ENCODE measurements around the gene VKORC1. TPM values are rescaled to one million over a fixed set of nuclear protein-coding genes. Genes with fewer than 3 reads are reported as not detected.

Gene VKORC1
- total and polyA plus RNA-seq, 2 of the 4 experiments (the other 2 are of a cell fraction): 65.2 to 317 TPM

GRCh38 chr16:31072540-31073141 is 22.0 kb downstream of the VKORC1 start:
- 0% methylated on average over 5 of the region's 27 CpGs; no CpG with 5 or more reads in 1 of the 2 experiments for WGBS, 2 experiments (ENCODE audit: extremely low coverage in 2 of 2, insufficient read length in 1 of 2)
- H3K4me2 ChIP-seq (ENCODE audit: low read depth, low read length): peak overlapping the region; percentile 88
- H3K9ac ChIP-seq (ENCODE audit: low read depth, low read length): peak overlapping the region; percentile 96
- peaks cover 6% of the 10 kb centered on the region for H3K4me1 ChIP-seq (ENCODE audit: control insufficient read depth, insufficient read depth, low read length)
- peak overlapping the region; percentile 89 for H2BK120ac ChIP-seq (ENCODE audit: low read depth, low read length)
- peak overlapping the region; percentile 93 for H2AK5ac ChIP-seq (ENCODE audit: low read depth, low read length)
- H3K14ac ChIP-seq (replicated peaks; ENCODE audit: low read depth, low read length): peak overlapping the region; percentile 98
- peak overlapping the region; percentile 93 for H4K91ac ChIP-seq (ENCODE audit: insufficient read depth, low read depth, low read length)
- peaks cover 15% of the 10 kb centered on the region for H3K36me3 ChIP-seq (ENCODE audit: control insufficient read depth, insufficient read depth, low read length)
- in situ Hi-C loops (cut with MboI; ENCODE audit: low sequenced_read_pairs) (loop anchor here (10.0 kb wide), 1 partner anchor 392 kb away; no protein-coding TSS in a partner anchor), intact Hi-C loops (cut with micrococcal nuclease) (loop anchor here (1.0 to 10.0 kb wide), 3 partner anchors 39 to 118 kb away; partner anchors contain the start of genes SETD1A and STX4), dilution Hi-C loops (cut with HindIII; ENCODE audit: low sequenced_read_pairs, unreplicated experiment) (no loop called here)
- peak overlapping the region; percentile 88 for H2BK5ac ChIP-seq (ENCODE audit: low read depth, low read length, poor library complexity, severe bottlenecking)
- H4K5ac ChIP-seq (ENCODE audit: low read depth, low read length): peak overlapping the region; percentile 95
- peak overlapping the region; percentile 91 for H2AFZ ChIP-seq (replicated peaks; ENCODE audit: low read length, poor library complexity)
- H3K9me3 ChIP-seq (ENCODE audit: control insufficient read depth, insufficient read depth, low read length): no peaks in the 10 kb centered on the region
- peak overlapping the region; percentile 90 for H3K27ac ChIP-seq (ENCODE audit: insufficient read depth, low read length)
- ATAC-seq (ENCODE audit: low read depth) (peak; percentile 4), DNase-seq (peak; percentile 69)
- CTCF ChIA-PET: no interaction called here
- H3K18ac ChIP-seq (ENCODE audit: low read depth, low read length): peak overlapping the region; percentile 77
- no TSS peak for BruUV-seq (replicated peaks)
- H4K20me1 ChIP-seq (ENCODE audit: insufficient read depth, low read length): no peaks in the 10 kb centered on the region; the same call in 1 of the 2 replicates
- peak overlapping the region; percentile 83 to 98 for H4K8ac ChIP-seq (ENCODE audit: low read depth in 2 of 2, low read length in 2 of 2)
- no peaks in the 10 kb centered on the region for H3K27me3 ChIP-seq (ENCODE audit: control insufficient read depth, insufficient read depth, low read length)
- peak overlapping the region; percentile 92 for H3K23ac ChIP-seq (ENCODE audit: low read depth, low read length)
- H2BK20ac ChIP-seq (ENCODE audit: low read depth, low read length): no peak overlapping the region
- TF ChIP-seq FOS (IDR thresholded peaks at IDR 0.05; ENCODE audit: low read depth, low read length) (no peak), POLR2A (IDR thresholded peaks at IDR 0.05; ENCODE audit: low read depth, low read length) (no peak)
- H2AK9ac ChIP-seq (replicated peaks; ENCODE audit: low read depth, low read length, poor library complexity): peak overlapping the region; percentile 98
- peaks cover 9 to 53% of the 10 kb centered on the region in 2 experiments for H3K79me1 ChIP-seq (ENCODE audit: low read depth in 1 of 2, low read length in 2 of 2)
- peak overlapping the region; percentile 87 for H3K56ac ChIP-seq (ENCODE audit: extremely low read depth, insufficient read depth, low read length)
- 0 out of 3 replicates have a peak overlapping the region, but pooled peaks have one; percentile 4 for H2BK15ac ChIP-seq (ENCODE audit: low read depth, low read length)
- peak overlapping the region; percentile 81 for H3K4me3 ChIP-seq (ENCODE audit: insufficient read depth, low read depth, low read length)
- H3K4ac ChIP-seq (ENCODE audit: low read depth, low read length): peak overlapping the region; percentile 100
- H3K9me1 ChIP-seq (ENCODE audit: insufficient read depth, low read length): 0 out of 2 replicates have a peak, but pooled peaks cover 6% of the 10 kb centered on the region
- POLR2A ChIA-PET (ENCODE audit: unreplicated experiment): interaction anchor here (1.3 to 1.9 kb wide), 2 partner anchors 14 to 89 kb away, joined by 3 to 6 read pairs; no protein-coding TSS in a partner anchor
